ENCODE results near the gene CACUL1.

Gene CACUL1

GRCh38 chr10:118635674-118636402 lies 118.9 kb downstream of the CACUL1 start:
- no peak for DNase-seq (ENCODE audit: low read depth)

- DNase-seq (ENCODE audit: low read depth): no peak
Observed at GRCh38 chr10:118633786-118634185, 121.0 kb downstream of the CACUL1 start.

- no peak for DNase-seq (ENCODE audit: low read depth)
Observed at GRCh38 chr10:118629211-118629610, 125.6 kb downstream of the CACUL1 start.

- DNase-seq (ENCODE audit: low read depth): no peak
Observed at GRCh38 chr10:118628397-118628796, 126.4 kb downstream of the CACUL1 start.

- no peak for DNase-seq (ENCODE audit: low read depth)
Observed at GRCh38 chr10:118626953-118627352, 127.8 kb downstream of the CACUL1 start.

Measured in fibroblast of the conjunctiva (primary cell).